Bronchial epithelial cell (primary cell): ENCODE results near the gene RASGRP3. TPM values are rescaled to one million over a fixed set of nuclear protein-coding genes. Genes with fewer than 3 reads are reported as not detected.
"Not testable (repeated sequence)": the region's sequence is repeated elsewhere in the genome, so short reads cannot be mapped to it uniquely, and the experiment has no call there.

ENCODE experiments used
- DNase-seq: peaks from one replicate; pipeline ENCODE4 v3.0.0-alpha.2; 2010; ENCODE audit warnings: low read depth
- FAIRE-seq: peaks from 2 replicates; lab custom pipeline; 2011; peaks lifted over from hg19 to GRCh38; lab: Jason Lieb, UNC
- H3K27me3 ChIP-seq: 2 replicates; pipeline ENCODE4 v1.5.1; 2011; ENCODE audit warnings: low read length; ENCODE audit not compliant: control insufficient read depth, insufficient read depth
- H3K36me3 ChIP-seq: 2 replicates; pipeline ENCODE4 v1.5.1; 2011; ENCODE audit warnings: low read length; ENCODE audit not compliant: control insufficient read depth, insufficient read depth
- H3K4me3 ChIP-seq: 2 replicates; pipeline ENCODE4 v1.5.1; 2011; ENCODE audit warnings: mild to moderate bottlenecking, low read depth, low read length, control low read depth
- CTCF ChIP-seq: IDR thresholded peaks from 2 replicates; pipeline ENCODE4 v1.5.1; 2011; ENCODE audit warnings: mild to moderate bottlenecking, moderate library complexity, low read length, control low read depth, inconsistent platforms; ENCODE audit not compliant: insufficient read depth, severe bottlenecking
- total RNA-seq: library from RNA; depleted of rRNA; stranded (reverse); fragments of >200 nt; gene quantifications from 2 replicates; pipeline ENCODE4 v1.2.1, GENCODE V29; 2014

The RASGRP3 gene
- total RNA-seq, 1 donor from 2014 or later: 0.79 TPM

- FAIRE-seq (no peak), DNase-seq (peak; percentile 47)
- Histone ChIP-seq H3K36me3 (no peaks in the 10 kb centered on the region), H3K27me3 (no peaks in the 10 kb centered on the region), H3K4me3 (no peak overlapping the region)
- peak; percentile 61 for TF ChIP-seq CTCF
Observed at GRCh38 chr2:33441235-33441810, 35.1 kb upstream of the RASGRP3 start.

GRCh38 chr2:33442052-33442451, 34.4 kb upstream of the RASGRP3 start:
- not testable (repeated sequence) for FAIRE-seq, H3K27me3 ChIP-seq, H3K4me3 ChIP-seq, H3K36me3 ChIP-seq, DNase-seq

- no peak for DNase-seq
- Histone ChIP-seq H3K4me3 (no peak overlapping the region), H3K36me3 (no peaks in the 10 kb centered on the region), H3K27me3 (no peaks in the 10 kb centered on the region)
- TF ChIP-seq CTCF: no peak
- FAIRE-seq: no peak
Observed at GRCh38 chr2:33442528-33443079, 33.8 kb upstream of the RASGRP3 start.

GRCh38 chr2:33443274-33443829, 33.1 kb upstream of the RASGRP3 start:
- no peak for DNase-seq
- H3K27me3 ChIP-seq: no peaks in the 10 kb centered on the region
- H3K4me3 ChIP-seq: no peak overlapping the region
- no peaks in the 10 kb centered on the region for H3K36me3 ChIP-seq
- no peak for FAIRE-seq
- no peak for TF ChIP-seq CTCF

- no peak for DNase-seq
Observed at GRCh38 chr2:33444967-33445366, 31.5 kb upstream of the RASGRP3 start.

More at GRCh38 chr2:33444967-33445366, 31.5 kb upstream of the RASGRP3 start:
- no peak for FAIRE-seq
- TF ChIP-seq CTCF: no peak
- Histone ChIP-seq H3K27me3 (no peaks in the 10 kb centered on the region), H3K4me3 (no peak overlapping the region), H3K36me3 (no peaks in the 10 kb centered on the region)
